ENCODE measurements around the gene PIGO. TPM values are rescaled to one million over a fixed set of nuclear protein-coding genes. Genes with fewer than 3 reads are reported as not detected.

PIGO gene
- total RNA-seq (18.3 TPM), polyA plus RNA-seq (10 to 100 TPM; 22.0 to 31.5 (median 26.4) TPM)

GRCh38 chr9:35096035-35096849 is at the start of gene PIGO:
Gene PIGO (minus strand): TSS chr9:35096591. CDS start chr9:35095565, 1,026 bp downstream.
- Mint-ChIP-seq H3K9me3 (peaks cover 0 to 2% (median 0%) of the 10 kb centered on the region in 7 donors), H3K36me3 (peaks cover 37% of the 10 kb centered on the region), H3K27ac (peak within 1 kb of the TSS; percentile 85 to 93 (median 90)), H3K4me1 (peaks cover 5 to 51% (median 33%) of the 10 kb centered on the region in 4 donors), H3K27me3 (peaks cover 5% of the 10 kb centered on the region), H3K4me3 (peak within 1 kb of the TSS; percentile 85 to 92 (median 89))
- Histone ChIP-seq H3K27ac (ENCODE audit: insufficient read depth, low read length, poor library complexity, severe bottlenecking) (peak within 1 kb of the TSS; percentile 98), H3K4me3 (ENCODE audit: low read depth, low read length) (peak within 1 kb of the TSS; percentile 86), H3K9me3 (ENCODE audit: control insufficient read depth in 2 of 2, low read length in 2 of 2) (no peaks in the 10 kb centered on the region), H3K27me3 (ENCODE audit: control insufficient read depth, insufficient read depth, low read length) (no peaks in the 10 kb centered on the region), H3K36me3 (ENCODE audit: control insufficient read depth, insufficient read depth, low read length) (peaks cover 41% of the 10 kb centered on the region), H3K4me1 (ENCODE audit: control insufficient read depth, insufficient read depth, low read length, poor library complexity, severe bottlenecking) (peaks cover 20% of the 10 kb centered on the region)
- ATAC-seq (ENCODE audit: low read depth in 2 of 2) = peak; percentile 90 to 92
- DNase-seq = peak; percentile 81 to 95 (median 91)

GRCh38 chr9:35142037-35142436 is 45.6 kb upstream of the PIGO start:
- Mint-ChIP-seq H3K9me3 (peaks cover 0 to 24% (median 11%) of the 10 kb centered on the region in 7 donors), H3K36me3 (no peaks in the 10 kb centered on the region), H3K4me3 (no peak overlapping the region), H3K27me3 (no peaks in the 10 kb centered on the region), H3K4me1 (no peaks in the 10 kb centered on the region), H3K27ac (no peak overlapping the region)
- no peak for ATAC-seq (ENCODE audit: low read depth in 2 of 2)
- H3K27ac ChIP-seq (ENCODE audit: insufficient read depth, low read length, poor library complexity, severe bottlenecking) = no peak overlapping the region
- DNase-seq = no peak
- H3K9me3 ChIP-seq (ENCODE audit: control insufficient read depth in 2 of 2, low read length in 2 of 2) = peaks cover 5 to 17% of the 10 kb centered on the region in 2 experiments
- H3K4me3 ChIP-seq (ENCODE audit: low read depth, low read length) = no peak overlapping the region
- H3K36me3 ChIP-seq (ENCODE audit: control insufficient read depth, insufficient read depth, low read length) = no peaks in the 10 kb centered on the region
- no peaks in the 10 kb centered on the region for H3K27me3 ChIP-seq (ENCODE audit: control insufficient read depth, insufficient read depth, low read length)
- H3K4me1 ChIP-seq (ENCODE audit: control insufficient read depth, insufficient read depth, low read length, poor library complexity, severe bottlenecking) = no peaks in the 10 kb centered on the region

- peaks cover 3 to 17% of the 10 kb centered on the region in 2 experiments for H3K9me3 ChIP-seq (ENCODE audit: control insufficient read depth in 2 of 2, low read length in 2 of 2)
- Mint-ChIP-seq H3K4me1 (no peaks in the 10 kb centered on the region), H3K36me3 (no peaks in the 10 kb centered on the region), H3K27me3 (no peaks in the 10 kb centered on the region), H3K9me3 (peaks cover 0 to 19% (median 8%) of the 10 kb centered on the region in 7 donors), H3K4me3 (no peak overlapping the region), H3K27ac (no peak overlapping the region)
- no peaks in the 10 kb centered on the region for H3K4me1 ChIP-seq (ENCODE audit: control insufficient read depth, insufficient read depth, low read length, poor library complexity, severe bottlenecking)
- DNase-seq = no peak
- H3K27me3 ChIP-seq (ENCODE audit: control insufficient read depth, insufficient read depth, low read length) = no peaks in the 10 kb centered on the region
- ATAC-seq (ENCODE audit: low read depth in 2 of 2) = no peak
- H3K27ac ChIP-seq (ENCODE audit: insufficient read depth, low read length, poor library complexity, severe bottlenecking) = no peak overlapping the region
- no peak overlapping the region for H3K4me3 ChIP-seq (ENCODE audit: low read depth, low read length)
- H3K36me3 ChIP-seq (ENCODE audit: control insufficient read depth, insufficient read depth, low read length) = no peaks in the 10 kb centered on the region
Measured at GRCh38 chr9:35140093-35140492, 43.7 kb upstream of the PIGO start.

- H3K27me3 Mint-ChIP-seq = peaks cover 8% of the 10 kb centered on the region
- H3K9me3 Mint-ChIP-seq = peaks cover 0 to 7% (median 0%) of the 10 kb centered on the region in 7 donors
- no peaks in the 10 kb centered on the region for H3K4me1 ChIP-seq (ENCODE audit: control insufficient read depth, insufficient read depth, low read length, poor library complexity, severe bottlenecking)
- no peaks in the 10 kb centered on the region for H3K36me3 ChIP-seq (ENCODE audit: control insufficient read depth, insufficient read depth, low read length)
- ATAC-seq (ENCODE audit: low read depth in 2 of 2) = no peak
- H3K4me1 Mint-ChIP-seq = no peaks in the 10 kb centered on the region
- H3K27ac ChIP-seq (ENCODE audit: insufficient read depth, low read length, poor library complexity, severe bottlenecking) = no peak overlapping the region
- H3K4me3 Mint-ChIP-seq = no peak overlapping the region
- H3K4me3 ChIP-seq (ENCODE audit: low read depth, low read length) = no peak overlapping the region
- no peak for DNase-seq
- peaks cover 0 to 3% of the 10 kb centered on the region in 2 experiments for H3K9me3 ChIP-seq (ENCODE audit: control insufficient read depth in 2 of 2, low read length in 2 of 2)
- no peak overlapping the region for H3K27ac Mint-ChIP-seq
- no peaks in the 10 kb centered on the region for H3K36me3 Mint-ChIP-seq
- no peaks in the 10 kb centered on the region for H3K27me3 ChIP-seq (ENCODE audit: control insufficient read depth, insufficient read depth, low read length)
Measured at GRCh38 chr9:35136866-35137265, 40.5 kb upstream of the PIGO start.

DNA sequence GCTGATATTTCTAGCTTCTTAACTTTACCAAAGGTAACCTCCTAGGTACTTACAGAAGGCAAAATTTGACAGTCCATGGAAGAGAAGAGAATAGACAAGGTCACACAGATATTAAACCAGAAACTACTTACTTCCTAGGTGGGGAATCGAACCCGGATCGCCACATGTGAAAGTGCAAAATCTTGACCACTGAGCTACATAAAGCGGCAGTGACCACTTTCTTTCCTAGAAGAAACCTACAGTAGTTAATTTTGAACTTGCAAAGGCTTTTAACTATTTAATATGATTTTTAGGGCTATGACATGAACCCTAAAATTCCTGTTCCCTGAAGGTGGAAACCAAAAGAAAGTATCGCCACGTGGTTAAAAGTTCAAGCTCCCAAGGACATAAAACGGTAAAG is 39.6 kb upstream of the PIGO start:
- Mint-ChIP-seq H3K4me1 (no peaks in the 10 kb centered on the region), H3K36me3 (no peaks in the 10 kb centered on the region), H3K4me3 (no peak overlapping the region), H3K9me3 (peaks cover 0 to 8% (median 0%) of the 10 kb centered on the region in 7 donors), H3K27ac (no peak overlapping the region), H3K27me3 (peaks cover 8% of the 10 kb centered on the region)
- Histone ChIP-seq H3K27me3 (ENCODE audit: control insufficient read depth, insufficient read depth, low read length) (no peaks in the 10 kb centered on the region), H3K9me3 (ENCODE audit: control insufficient read depth in 2 of 2, low read length in 2 of 2) (no peaks in the 10 kb centered on the region), H3K36me3 (ENCODE audit: control insufficient read depth, insufficient read depth, low read length) (no peaks in the 10 kb centered on the region), H3K4me1 (ENCODE audit: control insufficient read depth, insufficient read depth, low read length, poor library complexity, severe bottlenecking) (no peaks in the 10 kb centered on the region), H3K4me3 (ENCODE audit: low read depth, low read length) (no peak overlapping the region), H3K27ac (ENCODE audit: insufficient read depth, low read length, poor library complexity, severe bottlenecking) (no peak overlapping the region)
- no peak for ATAC-seq (ENCODE audit: low read depth in 2 of 2)
- DNase-seq = no peak

DNA sequence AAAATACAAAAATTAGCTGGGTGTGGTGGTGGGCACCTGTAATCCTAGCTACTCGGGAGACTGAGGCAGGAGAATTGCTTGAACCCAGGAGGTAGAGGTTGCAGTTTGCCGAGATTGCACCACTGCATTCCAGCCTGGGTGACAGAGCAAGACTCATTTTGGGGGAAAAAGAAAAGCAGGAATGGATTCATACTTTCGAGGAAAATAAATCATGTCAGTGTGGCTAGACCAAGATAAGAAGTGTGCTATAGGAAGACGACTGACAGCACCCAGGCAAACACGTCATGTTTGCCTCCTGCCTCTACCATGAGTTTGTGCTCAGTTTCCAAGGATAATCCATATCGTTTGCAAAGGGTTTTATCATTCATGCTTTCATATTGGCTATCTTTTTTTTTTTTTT is 38.5 kb upstream of the PIGO start:
- DNase-seq (no peak), ATAC-seq (ENCODE audit: low read depth in 2 of 2) (no peak)
- no peaks in the 10 kb centered on the region for H3K4me1 ChIP-seq (ENCODE audit: control insufficient read depth, insufficient read depth, low read length, poor library complexity, severe bottlenecking)

DNA sequence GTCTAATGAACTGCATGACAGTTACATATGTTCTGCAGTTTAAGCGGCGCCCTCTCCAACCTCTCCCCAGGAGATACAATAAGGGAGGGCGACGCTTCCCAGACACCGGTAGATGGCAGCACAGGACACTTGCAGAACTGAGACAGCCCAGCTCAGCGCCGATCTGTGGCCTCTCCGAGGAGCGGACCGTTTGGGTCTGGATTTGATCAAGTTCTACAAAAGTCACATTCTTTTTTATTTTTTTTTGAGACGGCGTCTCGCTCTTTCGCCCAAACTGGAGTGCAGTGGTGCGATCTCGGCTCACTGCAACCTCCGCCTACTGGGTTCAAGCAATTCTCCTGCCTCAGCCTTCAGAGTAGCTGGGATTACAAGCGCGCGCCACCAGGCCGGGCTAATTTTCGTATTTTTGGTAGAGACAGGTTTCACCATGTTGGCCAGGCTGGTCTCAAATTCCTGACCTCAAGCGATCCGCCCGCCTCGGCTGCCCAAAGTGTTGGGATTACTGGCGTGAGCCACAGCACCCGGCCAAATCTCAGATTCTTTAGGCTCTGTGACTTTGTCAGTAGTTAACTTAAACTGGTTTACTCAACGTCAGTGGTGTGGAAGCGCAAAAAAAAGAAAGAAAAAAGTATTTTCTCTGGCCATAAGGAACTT is 20.6 kb upstream of the PIGO start:
- Mint-ChIP-seq H3K4me1 (peaks cover 5 to 48% (median 36%) of the 10 kb centered on the region in 4 donors), H3K36me3 (no peaks in the 10 kb centered on the region), H3K9me3 (no peaks in the 10 kb centered on the region), H3K27ac (peak overlapping the region; percentile 67 to 97 (median 89)), H3K4me3 (peak overlapping the region; percentile 92 to 98 (median 96)), H3K27me3 (peaks cover 14% of the 10 kb centered on the region)
- peak overlapping the region; percentile 92 for H3K27ac ChIP-seq (ENCODE audit: insufficient read depth, low read length, poor library complexity, severe bottlenecking)
- H3K4me1 ChIP-seq (ENCODE audit: control insufficient read depth, insufficient read depth, low read length, poor library complexity, severe bottlenecking) = peaks cover 36% of the 10 kb centered on the region
- H3K4me3 ChIP-seq (ENCODE audit: low read depth, low read length) = peak overlapping the region; percentile 85
- H3K27me3 ChIP-seq (ENCODE audit: control insufficient read depth, insufficient read depth, low read length) = peaks cover 2% of the 10 kb centered on the region
- DNase-seq (peak; percentile 83 to 93 (median 89)), ATAC-seq (ENCODE audit: low read depth in 2 of 2) (peak; percentile 70 to 72)
- no peaks in the 10 kb centered on the region for H3K9me3 ChIP-seq (ENCODE audit: control insufficient read depth in 2 of 2, low read length in 2 of 2)
- H3K36me3 ChIP-seq (ENCODE audit: control insufficient read depth, insufficient read depth, low read length) = no peaks in the 10 kb centered on the region

More for the DNA sequence above, 38.5 kb upstream of the PIGO start:
- Histone ChIP-seq H3K36me3 (ENCODE audit: control insufficient read depth, insufficient read depth, low read length) (no peaks in the 10 kb centered on the region), H3K27ac (ENCODE audit: insufficient read depth, low read length, poor library complexity, severe bottlenecking) (no peak overlapping the region), H3K4me3 (ENCODE audit: low read depth, low read length) (no peak overlapping the region), H3K9me3 (ENCODE audit: control insufficient read depth in 2 of 2, low read length in 2 of 2) (no peaks in the 10 kb centered on the region), H3K27me3 (ENCODE audit: control insufficient read depth, insufficient read depth, low read length) (no peaks in the 10 kb centered on the region)
- Mint-ChIP-seq H3K27me3 (peaks cover 8% of the 10 kb centered on the region), H3K4me3 (no peak overlapping the region), H3K27ac (no peak overlapping the region), H3K9me3 (peaks cover 0 to 4% (median 0%) of the 10 kb centered on the region in 7 donors), H3K36me3 (no peaks in the 10 kb centered on the region), H3K4me1 (no peaks in the 10 kb centered on the region)

Data from CD4-positive, CD25-positive, alpha-beta regulatory T cell (primary cell).